H9 (cell line): ENCODE measurements around the gene WIPF2. TPM values are rescaled to one million over a fixed set of nuclear protein-coding genes. Genes with fewer than 3 reads are reported as not detected.

Experiments
- DNase-seq: peaks from one replicate; pipeline ENCODE4 v3.0.0-alpha.2; 2017
- H2AFZ ChIP-seq: one replicate; pipeline ENCODE4 v1.6.1; 2013; ENCODE audit warnings: mild to moderate bottlenecking, low read length, control low read depth, moderate library complexity
- H2AK5ac ChIP-seq: 2 replicates; pipeline ENCODE4 v1.6.1; 2013; ENCODE audit warnings: low read length, control low read depth, mixed read lengths; ENCODE audit not compliant: insufficient read length
- H2BK120ac ChIP-seq: one replicate; pipeline ENCODE4 v1.6.1; 2013; ENCODE audit warnings: low read depth, mild to moderate bottlenecking, low read length, control low read depth, inconsistent platforms; ENCODE audit not compliant: poor library complexity, severe bottlenecking
- H2BK12ac ChIP-seq: 2 replicates; pipeline ENCODE4 v1.6.1; 2013; ENCODE audit warnings: low read length, control low read depth, mixed read lengths, low read depth; ENCODE audit not compliant: insufficient read length
- H2BK15ac ChIP-seq: 2 replicates; pipeline ENCODE4 v1.6.1; 2013; ENCODE audit warnings: low read depth, low read length, control low read depth
- H2BK20ac ChIP-seq: one replicate; pipeline ENCODE4 v1.6.1; 2013; ENCODE audit warnings: low read depth, mild to moderate bottlenecking, low read length, control low read depth, inconsistent platforms; ENCODE audit not compliant: poor library complexity, severe bottlenecking
- H2BK5ac ChIP-seq: 2 replicates; pipeline ENCODE4 v1.6.1; 2013; ENCODE audit warnings: low read length, control low read depth, mixed read lengths; ENCODE audit not compliant: insufficient read length
- H3K14ac ChIP-seq: 2 replicates; pipeline ENCODE4 v1.6.1; 2013; ENCODE audit warnings: low read length, control low read depth; ENCODE audit not compliant: insufficient read depth
- H3K18ac ChIP-seq: 2 replicates; pipeline ENCODE4 v1.6.1; 2013; ENCODE audit warnings: low read depth, mild to moderate bottlenecking, mixed read lengths, low read length, control low read depth; ENCODE audit not compliant: insufficient read length
- H3K23ac ChIP-seq: 2 replicates; pipeline ENCODE4 v1.6.1; 2013; ENCODE audit warnings: low read length, control low read depth, mixed read lengths, low read depth; ENCODE audit not compliant: insufficient read length
- H3K23me2 ChIP-seq: 2 replicates; pipeline ENCODE4 v1.6.1; 2013; ENCODE audit warnings: low read depth, mild to moderate bottlenecking, mixed read lengths, low read length, control low read depth; ENCODE audit not compliant: insufficient read length, poor library complexity, severe bottlenecking
- H3K27ac ChIP-seq: 2 replicates; pipeline ENCODE4 v1.5.1; 2013; ENCODE audit warnings: low read length, control low read depth, mixed read lengths, low read depth; ENCODE audit not compliant: insufficient read length
- H3K27me3 ChIP-seq: 2 replicates; pipeline ENCODE4 v1.6.1; 2013; ENCODE audit warnings: low read length, control low read depth, inconsistent platforms; ENCODE audit not compliant: insufficient read depth
- H3K4ac ChIP-seq: 2 replicates; pipeline ENCODE4 v1.6.1; 2013; ENCODE audit warnings: low read depth, mild to moderate bottlenecking, control low read depth, inconsistent platforms, low read length, moderate library complexity
- H3K4me1 ChIP-seq: 2 replicates; pipeline ENCODE4 v1.6.1; 2013; ENCODE audit warnings: low read length, control low read depth, inconsistent platforms; ENCODE audit not compliant: insufficient read depth
- H3K4me2 ChIP-seq: 2 replicates; pipeline ENCODE4 v1.6.1; 2013; ENCODE audit warnings: low read length, control low read depth, mixed read lengths; ENCODE audit not compliant: insufficient read length, insufficient read depth
- H3K56ac ChIP-seq: 2 replicates; pipeline ENCODE4 v1.6.1; 2013; ENCODE audit warnings: low read depth, mild to moderate bottlenecking, mixed read lengths, low read length, control low read depth; ENCODE audit not compliant: insufficient read length
- H3K79me1 ChIP-seq: 2 replicates; pipeline ENCODE4 v1.6.1; 2013; ENCODE audit warnings: low read depth, mild to moderate bottlenecking, moderate library complexity, low read length, control low read depth, inconsistent platforms; ENCODE audit not compliant: insufficient read depth, poor library complexity, severe bottlenecking
- H3K79me2 ChIP-seq: 2 replicates; pipeline ENCODE4 v1.6.1; 2013; ENCODE audit warnings: low read length, control low read depth, inconsistent platforms; ENCODE audit not compliant: insufficient read depth
- H3K9ac ChIP-seq: 2 replicates; pipeline ENCODE4 v1.6.1; 2013; ENCODE audit warnings: low read length, control low read depth, mixed read lengths; ENCODE audit not compliant: insufficient read length; ENCODE audit errors: extremely low read depth
- H3K9me3 ChIP-seq: one replicate; pipeline ENCODE4 v1.6.1; 2013; ENCODE audit warnings: low read depth, low read length, inconsistent platforms; ENCODE audit not compliant: control insufficient read depth
- H3T11ph ChIP-seq: one replicate; pipeline ENCODE4 v1.6.1; 2013; ENCODE audit warnings: mild to moderate bottlenecking, low read length, control low read depth, inconsistent platforms
- H4K20me1 ChIP-seq: one replicate; pipeline ENCODE4 v1.6.1; 2013; ENCODE audit not compliant: control insufficient read depth, insufficient read length, insufficient read depth
- H4K5ac ChIP-seq: 2 replicates; pipeline ENCODE4 v1.6.1; 2013; ENCODE audit warnings: low read depth, mild to moderate bottlenecking, mixed read lengths, low read length, control low read depth; ENCODE audit not compliant: insufficient read length
- H4K8ac ChIP-seq: replicated peaks from 2 replicates; pipeline ENCODE4 v1.6.1; 2013; ENCODE audit warnings: low read length, control low read depth, mixed read lengths, low read depth; ENCODE audit not compliant: insufficient read length
- H4K91ac ChIP-seq: 2 replicates; pipeline ENCODE4 v1.6.1; 2013; ENCODE audit warnings: low read depth, mild to moderate bottlenecking, moderate library complexity, mixed read lengths, low read length, control low read depth; ENCODE audit not compliant: insufficient read length
- H3K27ac Mint-ChIP-seq, 3 experiments: 2 replicates in 2 of 3; 3 replicates in 1 of 3; pipeline ENCODE4 v1.8.0; 2020 to 2021; ENCODE audit warnings: mixed read lengths in 3 of 3, mild to moderate bottlenecking in 1 of 3, moderate library complexity in 1 of 3
- H3K27me3 Mint-ChIP-seq: 2 replicates; pipeline ENCODE4 v1.8.0; 2021; ENCODE audit warnings: low read depth, mild to moderate bottlenecking, moderate library complexity, mixed read lengths
- H3K36me3 Mint-ChIP-seq, 3 experiments: 2 replicates in 2 of 3; 3 replicates in 1 of 3; pipeline ENCODE4 v1.8.0; 2020 to 2021; ENCODE audit warnings: low read depth in 3 of 3, mixed read lengths in 3 of 3; ENCODE audit not compliant: insufficient read depth in 1 of 3
- H3K4me1 Mint-ChIP-seq, 2 experiments: 2 replicates each; pipeline ENCODE4 v1.8.0; 2020; ENCODE audit warnings: mixed read lengths in 2 of 2
- H3K4me3 Mint-ChIP-seq, 2 experiments: 2 replicates in 1 of 2; 3 replicates in 1 of 2; pipeline ENCODE4 v1.8.0; 2020 to 2021; ENCODE audit warnings: mild to moderate bottlenecking in 2 of 2, mixed read lengths in 2 of 2, moderate library complexity in 1 of 2
- H3K9me3 Mint-ChIP-seq, 2 experiments: 2 replicates in 1 of 2; 3 replicates in 1 of 2; pipeline ENCODE4 v1.8.0; 2020; ENCODE audit warnings: mild to moderate bottlenecking in 2 of 2, mixed read lengths in 2 of 2, moderate library complexity in 1 of 2
- CTCF ChIP-seq: fragments of 200-600 bp; sonication (generic); conservative IDR thresholded peaks from 3 replicates; pipeline ENCODE4 v1.8.0; 2021; ENCODE audit warnings: antibody characterized with exemption, mild to moderate bottlenecking
- WGBS: extraction: QIAGEN DNeasy Blood & Tissue Kit; methylation state at CpG from one replicate; pipeline ENCODE4 v1.1.7; 2013; ENCODE audit warnings: missing lambda C conversion rate, low lambda C conversion rate, mixed read lengths; ENCODE audit not compliant: insufficient read length; ENCODE audit errors: extremely low coverage; 5-methylcytosine and 5-hydroxymethylcytosine counted together
- total RNA-seq: library from RNA; stranded (reverse); gene quantifications from 2 replicates; pipeline ENCODE4 v1.2.1, GENCODE V29; 2021

Gene WIPF2
- total RNA-seq, 1 experiment from 2014 or later: 24.2 TPM

- H3K79me2 ChIP-seq: no peaks in the 10 kb centered on the region; the same call in 1 of the 2 replicates
- no peak overlapping the region for H2BK120ac ChIP-seq
- H3K36me3 Mint-ChIP-seq: no peaks in the 10 kb centered on the region; a peak in 1 of 7 replicates
- WGBS: no CpG with 5 or more reads among the region's 7 CpGs
- no peak overlapping the region for H2BK5ac ChIP-seq
- H2AFZ ChIP-seq: no peak overlapping the region
- H2AK5ac ChIP-seq: no peak overlapping the region
- H3K27me3 Mint-ChIP-seq: peaks cover 56% of the 10 kb centered on the region
- TF ChIP-seq CTCF: no peak
- H4K5ac ChIP-seq: no peak overlapping the region
- H2BK15ac ChIP-seq: no peak overlapping the region
- no peak overlapping the region for H3K4me3 Mint-ChIP-seq
- H3K14ac ChIP-seq: no peak overlapping the region
- no peak overlapping the region for H3K4me2 ChIP-seq
- H3K23ac ChIP-seq: no peak overlapping the region
- no peak overlapping the region for H4K91ac ChIP-seq
- H3K27ac ChIP-seq: no peak overlapping the region
- no peaks in the 10 kb centered on the region for H3K9me3 Mint-ChIP-seq
- H4K8ac ChIP-seq: no peak overlapping the region
- no peak overlapping the region for H3K4ac ChIP-seq
- H3K79me1 ChIP-seq: no peaks in the 10 kb centered on the region
- peaks cover 5% of the 10 kb centered on the region; the same call in 1 of the 2 replicates for H3K4me1 ChIP-seq
- peaks cover 2% of the 10 kb centered on the region; the same call in 1 of the 2 replicates for H3K27me3 ChIP-seq
- H3K4me1 Mint-ChIP-seq: peaks cover 55 to 64% of the 10 kb centered on the region in 2 experiments
- DNase-seq: no peak
- H2BK12ac ChIP-seq: no peak overlapping the region
- H3K56ac ChIP-seq: no peak overlapping the region
- peaks cover 31% of the 10 kb centered on the region for H3K23me2 ChIP-seq
- no peak overlapping the region for H3K9ac ChIP-seq
- H3K27ac Mint-ChIP-seq: no peak overlapping the region; a peak in 2 of 7 replicates
- H2BK20ac ChIP-seq: no peak overlapping the region
- no peaks in the 10 kb centered on the region for H3K9me3 ChIP-seq
- no peak overlapping the region for H3T11ph ChIP-seq
- H4K20me1 ChIP-seq: peaks cover 4% of the 10 kb centered on the region
- no peak overlapping the region for H3K18ac ChIP-seq
Observed at GRCh38 chr17:40313668-40314583, 94.8 kb downstream of the WIPF2 start.
